ENCODE results near the gene GPD1L. TPM values are rescaled to one million over a fixed set of nuclear protein-coding genes. Genes with fewer than 3 reads are reported as not detected.

GPD1L gene
- total RNA-seq, 6 experiments from 2014 or later: 2.7 to 8.3 (median 4.2) TPM

- Mint-ChIP-seq H3K4me3 (no peak overlapping the region), H3K4me1 (ENCODE audit: low read depth) (peaks cover 10% of the 10 kb centered on the region), H3K27me3 (ENCODE audit: insufficient read depth) (peaks cover 23% of the 10 kb centered on the region), H3K9me3 (peaks cover 3% of the 10 kb centered on the region), H3K27ac (no peak overlapping the region), H3K36me3 (ENCODE audit: low read depth) (peaks cover 3% of the 10 kb centered on the region; the same call in 1 of the 2 replicates)
- peak; percentile 46 for DNase-seq
- peak; percentile 76 for TF ChIP-seq CTCF (IDR thresholded peaks at IDR 0.05)
Measured at GRCh38 chr3:32176989-32177701, 70.7 kb downstream of the GPD1L start.

- Mint-ChIP-seq H3K4me1 (ENCODE audit: low read depth) (peaks cover 10% of the 10 kb centered on the region), H3K4me3 (no peak overlapping the region), H3K36me3 (ENCODE audit: low read depth) (no peaks in the 10 kb centered on the region), H3K9me3 (no peaks in the 10 kb centered on the region), H3K27ac (no peak overlapping the region), H3K27me3 (ENCODE audit: insufficient read depth) (peaks cover 27% of the 10 kb centered on the region)
- peak; percentile 78 for DNase-seq
- peak; percentile 78 for TF ChIP-seq CTCF (IDR thresholded peaks at IDR 0.05)
Measured at GRCh38 chr3:32177702-32178198, 71.3 kb downstream of the GPD1L start.

GRCh38 chr3:32180141-32180784 lies 73.8 kb downstream of the GPD1L start:
- H3K27ac Mint-ChIP-seq: no peak overlapping the region
- H3K36me3 Mint-ChIP-seq (ENCODE audit: low read depth): no peaks in the 10 kb centered on the region
- H3K4me1 Mint-ChIP-seq (ENCODE audit: low read depth): peaks cover 10% of the 10 kb centered on the region
- H3K4me3 Mint-ChIP-seq: no peak overlapping the region
- no peaks in the 10 kb centered on the region for H3K9me3 Mint-ChIP-seq
- peaks cover 37% of the 10 kb centered on the region for H3K27me3 Mint-ChIP-seq (ENCODE audit: insufficient read depth)
- DNase-seq: no peak
- no peak for TF ChIP-seq CTCF (IDR thresholded peaks at IDR 0.05)

- Mint-ChIP-seq H3K27ac (no peak overlapping the region), H3K9me3 (no peaks in the 10 kb centered on the region), H3K4me3 (no peak overlapping the region), H3K4me1 (ENCODE audit: low read depth) (peaks cover 10% of the 10 kb centered on the region), H3K27me3 (ENCODE audit: insufficient read depth) (peaks cover 35% of the 10 kb centered on the region), H3K36me3 (ENCODE audit: low read depth) (no peaks in the 10 kb centered on the region)
- TF ChIP-seq CTCF (IDR thresholded peaks at IDR 0.05): no peak
- no peak for DNase-seq
Measured at GRCh38 chr3:32181365-32181764, 74.9 kb downstream of the GPD1L start.

- TF ChIP-seq CTCF (IDR thresholded peaks at IDR 0.05): no peak
Measured at GRCh38 chr3:32181796-32182195, 75.4 kb downstream of the GPD1L start.

More at GRCh38 chr3:32181796-32182195, 75.4 kb downstream of the GPD1L start:
- Mint-ChIP-seq H3K36me3 (ENCODE audit: low read depth) (no peaks in the 10 kb centered on the region), H3K27ac (no peak overlapping the region), H3K4me1 (ENCODE audit: low read depth) (peaks cover 8% of the 10 kb centered on the region), H3K4me3 (no peak overlapping the region), H3K27me3 (ENCODE audit: insufficient read depth) (peaks cover 35% of the 10 kb centered on the region), H3K9me3 (no peaks in the 10 kb centered on the region)
- DNase-seq: no peak

All from HFFc6 (cell line).